Gastrocnemius medialis (tissue), 4 donors: Measurements from ENCODE around the gene UNC13D. TPM values are rescaled to one million over a fixed set of nuclear protein-coding genes. Genes with fewer than 3 reads are reported as not detected.
A peak's percentile ranks its signal among the peaks of the same experiment; 100 is the strongest.
"Not testable (repeated sequence)": the region's sequence is repeated elsewhere in the genome, so short reads cannot be mapped to it uniquely, and the experiment has no call there.

Experiments used
- ATAC-seq, 2 donors: fragments of 150-250 bp; one replicate each; pipeline ENCODE4 v1.9.1; 2016
- DNase-seq, 2 donors: peaks; one replicate each; pipeline ENCODE4 v3.0.0-alpha.2; 2019
- H3K27ac ChIP-seq, 4 donors: fragments of 200-600 bp; sonication (generic); 1 replicate in 1 of 4; 2 replicates in 3 of 4; pipeline ENCODE4 v1.5.1; 2016 to 2018; ENCODE audit warnings: mild to moderate bottlenecking in 2 of 4, moderate library complexity in 1 of 4
- H3K27me3 ChIP-seq, 3 donors: fragments of 200-600 bp; sonication (generic) in 2 of 3; 1 replicate in 1 of 3; 2 replicates in 2 of 3; pipeline versions ENCODE4 v1.5.1 to v1.6.0; 2016 to 2019; ENCODE audit warnings: mild to moderate bottlenecking in 1 of 3, moderate library complexity in 1 of 3
- H3K36me3 ChIP-seq, 2 donors: fragments of 200-600 bp; sonication (generic) in 1 of 2; one replicate each; pipeline ENCODE4 v1.5.1; 2017 to 2018
- H3K4me1 ChIP-seq, 2 donors: fragments of 200-600 bp; sonication (generic) in 1 of 2; one replicate each; pipeline ENCODE4 v1.5.1; 2016 to 2017; ENCODE audit warnings: mild to moderate bottlenecking in 2 of 2
- H3K4me3 ChIP-seq, 4 donors: fragments of 200-600 bp; sonication (generic) in 3 of 4; 1 replicate in 1 of 4; 2 replicates in 3 of 4; pipeline ENCODE4 v1.5.1; 2016 to 2019; ENCODE audit warnings: mild to moderate bottlenecking in 2 of 4
- H3K9me3 ChIP-seq, 3 donors: fragments of 200-600 bp; sonication (generic) in 2 of 3; 1 replicate in 1 of 3; 2 replicates in 2 of 3; pipeline ENCODE4 v1.5.1; 2016 to 2019
- CTCF ChIP-seq, 5 experiments: fragments of 450-650 bp in 3 of 5; fragments of 200-600 bp in 2 of 5; sonication (generic) in 2 of 5; IDR thresholded peaks in 4 of 5; conservative IDR thresholded peaks in 1 of 5; 1 replicate in 4 of 5; 2 replicates in 1 of 5; pipeline ENCODE4 v1.5.1; 2016 to 2019; ENCODE audit warnings: antibody characterized with exemption in 5 of 5, mild to moderate bottlenecking in 3 of 5, moderate library complexity in 3 of 5
- POLR2A ChIP-seq, 2 donors: fragments of 450-650 bp; IDR thresholded peaks; one replicate each; pipeline ENCODE4 v1.6.1; 2017; ENCODE audit warnings: antibody characterized with exemption in 2 of 2, mild to moderate bottlenecking in 2 of 2, moderate library complexity in 2 of 2
- in situ Hi-C, 4 donors: fragments of 200-750 bp; cut with MboI; loops; one replicate each; pipeline versions ENCODE4 v1.15.0 to v1.8.0; 2017; ENCODE audit warnings: low sequenced_read_pairs in 4 of 4
- intact Hi-C: fragments of 100-400 bp; cut with DNase I; formaldehyde crosslinking; loops from one replicate; pipeline ENCODE4 v1.15.1; 2023; ENCODE audit warnings: low total_unique reads
- total RNA-seq, 4 donors: library from RNA; depleted of rRNA; stranded (reverse); fragments of >200 nt; gene quantifications; one replicate each; pipeline versions ENCODE4 v1.1.0 to v1.2.3, GENCODE V29; 2016

UNC13D gene
- total RNA-seq, 4 donors from 2014 or later, result 1.3 to 9.4 (median 4.6) TPM

- DNase-seq (peak in 1 of 2 donors; percentile 73), ATAC-seq (peak; percentile 52 to 67)
- Histone ChIP-seq H3K9me3 (no peaks in the 10 kb centered on the region), H3K4me3 (no peak overlapping the region), H3K27ac (peak overlapping the region; percentile 43 to 68 (median 60)), H3K36me3 (no peaks in the 10 kb centered on the region), H3K27me3 (no peaks in the 10 kb centered on the region), H3K4me1 (peaks cover under 1 to 13% of the 10 kb centered on the region in 2 donors)
- intact Hi-C loops, result no loop called here
- in situ Hi-C loops, result no loop called here
- TF ChIP-seq POLR2A (IDR thresholded peaks at IDR 0.05) (no peak), CTCF (IDR thresholded peaks at IDR 0.05 in 4 of 5, conservative IDR thresholded peaks at IDR 0.05 in 1 of 5) (no peak)
Observed at GRCh38 chr17:75864448-75864871, 20.3 kb upstream of the UNC13D start.

- intact Hi-C loops, result no loop called here
- in situ Hi-C loops, result no loop called here
- no peak for DNase-seq
- H3K27me3 ChIP-seq, result no peaks in the 10 kb centered on the region
- no peaks in the 10 kb centered on the region for H3K9me3 ChIP-seq
- peaks cover 0 to 8% of the 10 kb centered on the region in 2 donors for H3K4me1 ChIP-seq
- ATAC-seq, result peak; percentile 27 to 41
- H3K36me3 ChIP-seq, result no peaks in the 10 kb centered on the region
- H3K4me3 ChIP-seq, result no peak overlapping the region
- no peak overlapping the region for H3K27ac ChIP-seq
- TF ChIP-seq POLR2A (IDR thresholded peaks at IDR 0.05) (no peak), CTCF (IDR thresholded peaks at IDR 0.05 in 4 of 5, conservative IDR thresholded peaks at IDR 0.05 in 1 of 5) (no peak)
Observed at GRCh38 chr17:75861927-75862317, 17.7 kb upstream of the UNC13D start.

GRCh38 chr17:75859358-75859757, 15.2 kb upstream of the UNC13D start:
- ATAC-seq, H3K4me3 ChIP-seq, H3K4me1 ChIP-seq, DNase-seq, H3K36me3 ChIP-seq, H3K9me3 ChIP-seq, H3K27me3 ChIP-seq: not testable (repeated sequence)
- H3K27ac ChIP-seq, result peak overlapping the region; percentile 27 to 72 (median 62)
- intact Hi-C loops (loop anchor here (10.0 kb wide), 1 partner anchor 385 kb away; the partner anchor contains the start of gene RNF157), in situ Hi-C loops (loop anchor here in 1 of 4 donors (5.0 kb wide), 1 partner anchor 82 kb away; a partner anchor contains a TSS)

GRCh38 chr17:75856062-75856756, 12.0 kb upstream of the UNC13D start:
- intact Hi-C loops, result loop anchor here (1.0 to 10.0 kb wide), 3 partner anchors 21 to 389 kb away; partner anchors contain the start of genes RNF157 and TRIM65
- ATAC-seq, result peak in 1 of 2 donors; percentile 10
- H3K27me3 ChIP-seq, result no peaks in the 10 kb centered on the region
- no peak for DNase-seq
- TF ChIP-seq CTCF (IDR thresholded peaks at IDR 0.05 in 4 of 5, conservative IDR thresholded peaks at IDR 0.05 in 1 of 5) (no peak), POLR2A (IDR thresholded peaks at IDR 0.05) (no peak)
- in situ Hi-C loops, result loop anchor here in 1 of 4 donors (5.0 kb wide), 1 partner anchor 79 kb away; a partner anchor contains a TSS
- H3K27ac ChIP-seq, result peak overlapping the region; percentile 90 to 99 (median 96)
- peak overlapping the region; percentile 54 to 85 (median 78) for H3K4me3 ChIP-seq
- H3K4me1 ChIP-seq, result peaks cover 33% of the 10 kb centered on the region in 2 donors
- no peaks in the 10 kb centered on the region for H3K9me3 ChIP-seq
- peaks cover 0 to 8% of the 10 kb centered on the region in 2 donors for H3K36me3 ChIP-seq
